ENCODE results near the gene ADK.
"Not testable (repeated sequence)": the region's sequence is repeated elsewhere in the genome, so short reads cannot be mapped to it uniquely, and the experiment has no call there.

The ADK gene

DNA sequence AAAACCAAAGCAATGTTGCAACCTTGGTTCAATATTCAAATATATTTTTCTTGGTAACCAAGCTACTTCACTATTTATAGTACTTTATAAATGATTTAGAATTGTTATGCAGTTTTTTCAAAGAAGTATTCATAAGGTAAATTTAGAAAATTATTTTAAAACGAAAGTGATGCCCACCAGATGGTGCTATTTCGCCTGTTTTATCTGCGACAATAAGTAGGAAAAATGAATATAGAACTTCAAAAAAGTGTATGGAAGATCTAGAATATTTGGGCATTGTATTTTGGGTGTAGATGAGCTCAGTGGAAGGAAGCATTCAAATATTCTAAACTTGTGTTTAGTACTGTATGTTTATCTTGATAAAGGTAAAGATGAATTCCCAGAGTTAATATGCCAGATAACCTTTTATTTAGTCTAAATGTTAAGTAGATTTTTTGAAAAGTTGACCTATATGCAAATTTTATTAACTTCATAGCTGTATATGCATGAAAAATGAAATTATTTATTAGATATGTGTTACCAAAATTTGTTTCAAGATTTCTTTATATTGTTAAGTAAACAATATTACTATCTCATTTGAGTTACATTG is 93.2 kb downstream of the ADK start:
- DNase-seq: no peak

- DNase-seq: no peak
Observed at GRCh38 chr10:74244807-74245206, 93.8 kb downstream of the ADK start.

GRCh38 chr10:74246495-74246894 is 95.5 kb downstream of the ADK start:
- DNase-seq: no peak

DNA sequence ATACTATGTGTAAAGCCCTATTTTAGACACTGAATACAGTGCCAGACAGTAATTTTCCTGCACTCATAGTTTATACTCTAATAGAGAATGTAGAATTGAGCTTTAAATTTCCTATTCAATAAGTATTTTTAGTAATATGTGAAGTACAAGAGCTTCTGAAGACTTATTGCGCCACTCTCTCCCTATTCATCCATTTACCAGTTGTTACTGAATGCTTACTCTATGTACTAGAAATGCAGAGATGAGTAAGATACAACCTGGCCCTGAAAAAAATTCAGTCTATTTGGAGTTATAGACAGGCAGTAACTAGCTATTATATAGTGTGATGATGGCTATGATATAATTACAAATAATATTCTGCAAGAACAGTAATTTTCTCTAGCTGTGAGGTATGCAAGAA is 98.8 kb downstream of the ADK start:
- no peak for DNase-seq

DNA sequence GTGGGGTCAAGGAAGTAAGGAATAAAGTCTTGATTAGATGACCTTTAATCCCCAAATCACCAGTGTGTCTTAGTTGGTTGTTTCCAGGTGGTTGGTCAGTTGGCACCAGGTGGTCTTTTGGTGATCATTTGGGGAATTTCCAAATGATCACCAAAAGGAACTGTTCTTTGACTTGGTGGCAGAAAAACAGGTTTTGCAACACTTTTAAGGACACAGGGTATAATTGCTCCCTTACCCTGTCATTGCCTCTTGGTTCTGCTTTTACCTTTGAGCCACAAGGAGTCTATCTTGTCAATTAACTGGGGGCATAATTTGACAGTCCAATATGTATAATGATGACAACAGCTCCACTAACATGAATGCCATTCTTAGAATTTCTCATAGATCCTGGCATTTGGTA is 104.2 kb downstream of the ADK start:
- DNase-seq: no peak

DNA sequence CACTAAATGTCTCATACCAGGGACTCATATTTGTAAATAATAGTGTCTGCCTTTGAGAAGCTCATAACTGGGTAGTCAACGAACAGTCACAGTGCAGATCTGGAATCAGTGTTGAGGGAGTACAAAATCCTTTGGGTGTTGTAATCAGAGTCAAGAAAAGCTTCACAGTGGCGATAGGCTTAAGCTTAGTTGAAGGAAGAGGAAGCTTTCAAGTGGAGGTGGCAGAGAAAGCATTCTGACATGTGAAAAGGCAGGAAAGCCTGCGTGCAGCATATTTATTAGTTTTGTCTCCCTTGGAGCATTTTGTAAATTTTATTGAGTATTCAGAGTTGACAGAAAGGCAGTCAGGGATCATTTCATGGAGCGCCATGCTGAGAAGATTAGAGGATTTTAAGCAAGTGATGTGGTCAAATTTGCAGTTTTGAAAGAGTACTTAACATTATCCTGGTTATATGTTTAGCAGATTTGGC is 104.9 kb downstream of the ADK start:
- no peak for DNase-seq

GRCh38 chr10:74262856-74263255 is 111.8 kb downstream of the ADK start:
- no peak for DNase-seq

GRCh38 chr10:74263996-74264395 is 113.0 kb downstream of the ADK start:
- no peak for DNase-seq

- no peak for DNase-seq
Observed at GRCh38 chr10:74272288-74272687, 121.3 kb downstream of the ADK start.

- no peak for DNase-seq
Observed at GRCh38 chr10:74275755-74276290, 124.8 kb downstream of the ADK start.

DNA sequence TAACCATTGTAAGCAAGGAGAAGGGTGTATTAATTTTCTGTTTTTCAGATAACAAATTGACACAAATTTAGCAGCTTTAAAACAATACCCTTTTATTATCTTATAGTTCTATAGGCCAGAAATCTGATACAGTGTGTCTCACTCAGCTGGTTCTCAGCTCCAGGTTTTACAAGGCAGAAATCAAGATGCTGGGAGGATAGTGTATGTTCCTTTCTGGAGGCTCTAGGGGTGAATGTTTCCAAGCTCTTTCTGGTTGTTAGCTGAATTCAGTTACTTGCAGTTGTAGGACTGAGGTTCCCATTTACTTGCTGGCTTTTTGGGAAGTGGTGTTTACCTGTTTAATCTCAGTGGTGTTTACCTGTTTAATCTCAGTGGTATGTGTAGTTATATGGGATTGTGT is 125.4 kb downstream of the ADK start:
- no peak for DNase-seq

DNA sequence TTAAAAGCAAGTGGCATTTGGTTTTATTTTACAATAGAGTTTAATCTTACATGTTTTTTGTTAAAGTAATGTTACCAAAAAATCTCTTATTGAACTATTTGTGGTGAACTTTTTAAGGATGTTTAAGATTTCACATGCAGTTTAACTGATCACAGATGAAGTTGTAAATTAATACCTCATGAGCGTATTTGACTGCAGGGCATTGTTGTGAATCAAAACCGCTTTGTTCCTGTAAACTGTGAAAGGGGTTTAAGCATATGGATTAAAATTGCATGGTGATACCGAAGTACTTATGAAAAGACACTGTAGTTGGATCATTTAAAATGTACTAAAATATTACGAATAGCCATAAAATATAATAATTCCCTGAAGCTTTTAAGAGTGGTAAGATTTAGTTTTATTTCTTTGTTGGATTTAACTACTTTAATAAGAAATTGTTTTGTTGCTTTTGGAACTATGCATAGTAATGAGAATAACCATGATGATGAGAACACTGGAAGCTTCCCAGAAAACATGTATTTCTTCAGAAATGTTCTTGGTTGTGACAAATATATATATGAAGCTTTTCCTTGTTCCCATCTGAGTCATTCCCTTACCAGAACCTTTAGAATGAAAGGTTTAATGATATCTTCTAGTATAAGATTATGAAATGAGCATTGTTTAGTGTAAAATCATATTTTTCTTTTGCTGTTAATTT is 131.3 kb downstream of the ADK start:
- no peak for DNase-seq

- no peak for DNase-seq
Observed at GRCh38 chr10:74282848-74283210, 131.8 kb downstream of the ADK start.

DNA sequence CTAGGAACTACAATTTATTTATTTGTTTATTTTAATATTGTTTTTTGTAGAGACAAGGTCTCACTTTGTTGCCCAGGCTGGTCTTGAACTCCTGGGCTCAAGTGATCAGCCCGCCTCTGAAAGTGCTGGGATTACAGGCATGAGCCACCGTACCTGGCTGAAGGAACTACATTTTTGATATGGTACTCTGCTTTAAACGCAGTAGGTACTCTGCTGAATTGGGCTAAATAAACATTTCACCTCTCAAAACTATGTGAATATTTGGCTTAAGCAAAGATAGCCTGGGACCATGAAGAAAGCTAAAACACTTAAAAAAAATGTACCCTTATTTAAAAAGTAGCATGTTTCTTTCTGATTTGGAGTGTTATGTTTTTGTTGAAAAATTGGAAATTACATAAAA is 138.2 kb downstream of the ADK start:
- DNase-seq: no peak

GRCh38 chr10:74289951-74290350 is 138.9 kb downstream of the ADK start:
- no peak for DNase-seq

DNA sequence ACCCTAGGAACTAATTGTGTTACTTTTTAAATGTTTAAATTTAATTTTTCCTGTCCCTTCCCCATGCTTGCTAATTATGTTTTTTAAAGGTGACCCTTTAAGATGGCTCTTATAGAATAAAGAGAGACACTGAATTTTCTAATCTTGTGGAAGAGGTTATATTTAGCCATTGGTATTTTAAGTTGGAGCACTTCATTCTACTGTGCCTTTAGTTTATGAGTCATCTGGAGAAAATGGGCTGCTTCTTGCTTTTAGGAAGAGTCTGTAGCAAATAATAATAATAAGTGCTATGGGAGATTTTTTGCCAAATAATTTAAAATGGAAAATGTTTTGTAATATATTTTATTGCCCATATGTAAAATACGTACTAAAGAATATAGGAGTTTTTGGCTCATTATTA is 139.7 kb downstream of the ADK start:
- DNase-seq: no peak

GRCh38 chr10:74292871-74293427 is 141.9 kb downstream of the ADK start:
- DNase-seq: no peak

DNA sequence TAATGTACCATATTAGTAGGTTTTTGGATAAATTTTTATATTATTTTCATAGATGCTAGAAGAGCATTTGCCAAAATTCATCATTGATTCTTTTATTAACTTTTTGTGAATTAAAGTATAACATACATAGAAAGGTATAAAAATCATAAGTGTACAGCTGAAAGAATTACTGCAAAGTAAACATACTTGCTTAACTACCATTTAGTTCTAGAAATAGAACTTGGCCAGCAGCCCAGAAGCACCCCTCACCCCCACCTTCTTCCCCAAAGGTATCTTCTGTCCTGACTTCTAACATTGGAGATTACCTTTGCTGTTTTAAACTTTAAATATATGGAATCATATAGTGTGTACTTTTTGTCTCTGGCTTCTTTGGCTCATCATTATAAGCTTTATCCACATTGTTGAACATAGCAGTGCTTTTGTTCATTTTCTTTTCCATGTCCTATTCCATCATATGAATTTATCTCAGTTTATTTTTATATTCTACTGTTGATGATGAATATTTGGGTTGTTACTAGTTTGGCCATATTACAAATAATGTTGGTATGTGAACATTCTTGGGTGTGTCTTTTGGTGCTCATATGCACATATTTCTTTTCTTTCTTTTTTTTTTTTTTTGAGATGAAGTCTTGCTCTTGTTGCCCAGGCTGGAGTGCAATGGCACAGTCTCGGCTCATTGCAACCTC is 142.8 kb downstream of the ADK start:
- DNase-seq: no peak

DNA sequence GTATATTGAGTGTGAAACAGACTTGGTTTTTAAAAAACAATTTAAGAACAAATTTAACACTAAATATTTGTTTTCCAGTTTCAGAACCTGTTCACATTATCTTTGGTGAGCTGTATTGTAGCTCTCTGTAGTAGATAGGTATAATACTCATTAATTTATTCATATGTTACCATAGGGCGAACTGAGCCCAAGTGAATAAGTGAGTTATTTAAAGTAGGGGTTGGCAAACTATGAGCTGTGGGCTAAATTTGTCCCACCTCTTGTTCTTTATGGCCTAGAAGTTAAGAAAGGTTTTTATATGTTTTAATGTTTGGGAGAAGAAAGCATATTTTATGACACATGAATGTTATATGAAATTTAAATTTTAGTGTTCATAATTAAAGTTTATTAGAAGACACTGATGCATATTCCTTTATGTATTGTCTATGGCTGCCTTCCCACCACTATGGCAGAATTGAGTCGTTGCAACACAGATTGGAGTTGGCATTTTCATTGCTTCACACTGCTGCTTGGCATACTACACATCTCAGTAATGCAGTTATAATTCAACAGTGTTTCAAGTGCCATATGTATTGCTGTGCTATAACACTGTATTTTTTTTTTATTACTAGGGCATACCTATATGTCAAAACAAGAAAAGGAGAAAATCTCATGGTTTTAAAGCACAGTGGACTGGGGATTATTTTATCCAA is 146.5 kb downstream of the ADK start:
- DNase-seq: no peak

GRCh38 chr10:74300074-74300621 is 149.1 kb downstream of the ADK start:
- DNase-seq: not testable (repeated sequence)

DNA sequence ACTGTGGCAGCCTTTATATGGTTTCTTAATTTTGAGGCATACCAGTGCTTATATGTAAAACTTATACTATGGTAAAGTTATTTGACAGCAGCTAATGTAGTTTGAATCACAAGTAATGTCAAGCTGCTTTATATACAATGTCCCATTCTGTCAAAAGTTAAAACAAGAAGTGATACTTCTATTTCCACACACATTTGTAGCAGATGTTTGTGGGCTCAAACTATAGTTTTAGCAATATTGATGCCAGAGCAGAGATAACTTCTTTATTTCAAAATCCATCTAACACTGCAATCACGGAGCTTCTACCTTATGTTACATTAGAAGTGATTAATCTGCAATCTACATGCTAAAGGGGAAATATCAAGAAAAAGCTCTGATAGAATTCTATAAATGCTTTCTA is 149.6 kb downstream of the ADK start:
- no peak for DNase-seq

GRCh38 chr10:74305730-74306129 is 154.7 kb downstream of the ADK start:
- DNase-seq: no peak

Data from activated CD4-positive, CD25-positive, alpha-beta regulatory T cell treated with anti-CD3 and anti-CD28 coated beads, Interleukin-2, amount 50 U/mL, for 72 hours (primary cell).